GM23248 (cell line): ENCODE measurements around the gene PCDHGA1.

ENCODE experiments used
- EZH2 ChIP-seq: fragments of 200-600 bp; sonication (generic); IDR thresholded peaks from 2 replicates; pipeline ENCODE4 v1.6.1; 2018; ENCODE audit warnings: antibody characterized with exemption, mild to moderate bottlenecking; ENCODE audit not compliant: insufficient read depth, poor library complexity, severe bottlenecking
- EZH2phosphoT487 ChIP-seq: fragments of 200-600 bp; sonication (generic); IDR thresholded peaks from 2 replicates; pipeline ENCODE4 v1.6.1; 2018; ENCODE audit warnings: antibody characterized with exemption, moderate library complexity, mild to moderate bottlenecking, low read depth; ENCODE audit not compliant: insufficient read depth

- TF ChIP-seq EZH2 (no peak), EZH2phosphoT487 (no peak)
These were observed 13.7 kb downstream of the PCDHGA1 start for GRCh38 chr5:141343953-141344463.
